NCI-H82 treated with DMSO at 0.1 percent for 48 hours (cell line): Measurements from ENCODE around the gene PAK5.

ENCODE experiments used
- DNase-seq: peaks from one replicate; lab custom pipeline; 2025; ENCODE audit not compliant: unreplicated experiment; lab: John Stamatoyannopoulos, UW

The PAK5 gene

DNA sequence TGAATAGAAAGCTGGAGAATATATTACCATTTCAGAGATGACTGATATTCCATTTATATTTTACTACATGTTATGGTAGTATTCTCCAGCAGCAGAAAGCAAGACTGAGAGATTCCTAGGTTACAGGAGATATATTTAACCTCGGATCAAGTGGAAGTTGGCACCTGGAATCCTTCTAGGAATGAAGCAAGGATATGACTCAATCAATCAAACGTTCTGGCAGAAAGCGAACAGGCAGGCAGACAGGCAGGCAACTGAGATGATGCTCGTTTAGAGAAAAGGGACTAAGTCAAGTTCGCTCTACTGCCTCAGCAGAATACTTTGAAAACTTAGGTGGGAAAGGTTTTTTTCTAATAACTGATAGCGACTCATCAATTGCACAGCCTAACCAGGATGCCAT is 46.2 kb downstream of the PAK5 start:
- DNase-seq: no peak

DNA sequence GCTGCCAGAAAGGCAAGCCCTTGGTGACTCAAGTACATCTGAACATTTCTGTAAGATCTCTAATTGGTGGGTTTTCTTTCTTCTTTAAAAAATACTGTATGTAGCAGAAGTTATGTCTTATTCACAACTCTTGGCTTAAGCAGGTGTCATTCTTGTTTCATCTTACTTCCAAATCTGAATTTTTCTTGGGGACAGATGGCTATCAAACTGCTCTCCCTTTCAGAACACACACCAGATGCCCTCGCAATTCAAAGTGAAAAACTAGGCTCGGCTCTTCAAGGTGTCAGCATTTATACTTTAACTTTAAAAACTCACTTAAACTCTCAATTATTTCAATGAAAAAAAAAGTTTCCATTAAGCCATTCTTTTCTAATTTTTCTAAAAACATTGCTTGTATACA is 49.7 kb downstream of the PAK5 start:
- DNase-seq: no peak

DNA sequence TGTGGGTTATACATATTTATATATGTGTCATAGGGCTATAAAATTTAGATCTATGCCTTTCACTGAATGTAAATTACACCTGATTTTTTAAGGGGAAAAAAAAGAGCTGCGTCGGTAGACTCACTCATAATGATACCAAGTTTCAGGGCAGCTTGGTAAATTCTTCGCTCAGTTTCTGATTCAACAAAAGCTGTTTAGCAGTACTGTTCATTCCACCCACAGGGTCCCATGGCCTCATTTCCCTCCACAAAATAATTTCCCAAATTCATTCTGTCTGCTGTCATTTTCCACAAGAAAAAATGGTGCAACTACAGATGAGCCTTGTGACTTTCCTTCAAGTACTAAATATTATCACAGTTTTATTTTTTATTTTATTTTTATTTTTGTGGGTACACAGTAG is 63.7 kb downstream of the PAK5 start:
- DNase-seq: no peak

DNA sequence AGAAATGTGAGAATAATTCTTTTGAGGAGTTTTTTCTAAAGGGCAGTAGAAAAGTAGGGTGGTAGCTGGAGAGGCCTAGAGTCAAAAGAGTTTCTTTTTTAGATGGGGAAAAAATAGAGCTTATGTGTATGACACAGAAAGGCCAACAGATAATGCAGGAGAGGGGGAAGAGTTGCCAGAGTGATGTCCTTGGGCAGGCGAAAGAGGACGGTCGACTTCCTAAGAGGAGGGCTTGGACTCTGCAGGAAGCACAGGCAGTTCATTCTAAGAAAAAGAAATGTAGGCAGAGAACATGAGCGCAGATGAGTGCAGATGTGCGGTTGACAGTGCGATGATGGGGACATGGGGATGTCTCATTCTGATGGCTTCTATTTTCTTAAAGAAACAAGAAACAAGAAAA is 68.9 kb downstream of the PAK5 start:
- no peak for DNase-seq

DNA sequence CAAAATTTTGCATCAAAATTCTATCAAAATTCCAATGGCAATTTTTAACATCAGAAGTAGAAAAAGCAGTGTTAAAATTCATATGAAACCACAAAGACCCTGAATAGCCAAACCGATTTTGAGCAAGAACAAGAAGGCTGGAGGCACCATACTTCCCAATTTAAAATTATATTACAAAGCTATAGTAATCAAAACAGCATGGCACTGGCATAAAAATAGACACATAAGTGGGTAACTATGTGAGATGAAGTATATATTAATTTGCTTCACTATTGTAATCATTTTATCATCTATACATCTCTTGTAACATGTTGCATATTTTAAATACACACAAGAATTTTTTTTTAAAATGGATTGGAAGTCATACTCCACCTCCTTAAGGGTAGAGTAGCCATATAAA is 77.4 kb downstream of the PAK5 start:
- DNase-seq: no peak

DNA sequence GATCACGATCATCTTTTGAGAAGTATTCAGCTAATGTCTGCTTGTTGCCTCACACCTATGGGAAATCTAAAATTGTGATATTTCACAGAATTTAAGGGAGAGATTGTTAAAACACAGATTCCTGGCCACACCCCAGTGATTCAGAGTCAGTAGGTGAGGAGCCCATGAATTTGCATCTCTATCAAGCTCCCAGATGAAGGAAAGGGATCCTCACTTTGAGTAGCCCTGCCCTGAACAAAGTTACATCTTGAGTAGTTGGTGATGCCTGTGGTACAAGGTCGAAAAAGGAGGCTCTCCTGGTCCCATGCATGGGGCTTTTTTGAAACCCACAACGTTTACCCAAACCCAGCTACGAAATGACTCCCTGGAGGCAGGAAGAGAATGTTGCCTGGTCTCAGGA is 79.5 kb downstream of the PAK5 start:
- DNase-seq: no peak

DNA sequence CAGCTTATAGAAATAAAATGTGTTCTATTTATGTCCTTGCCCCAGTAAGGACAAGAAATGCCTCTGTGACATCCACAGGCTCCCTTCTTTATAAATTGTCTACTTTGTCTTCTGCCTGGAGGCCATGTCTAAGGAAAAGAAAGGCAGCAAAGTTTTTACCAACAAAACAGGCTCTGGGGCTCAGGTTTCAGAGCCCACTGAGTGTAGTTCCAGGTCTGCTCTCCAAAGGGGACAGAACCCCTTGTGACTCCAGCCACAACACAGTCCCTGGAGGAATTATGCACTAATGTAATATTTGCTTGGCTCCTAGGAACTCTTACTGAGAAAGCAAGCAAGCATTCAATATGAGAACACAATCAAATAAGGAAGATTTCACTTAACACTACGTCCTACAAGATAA is 80.1 kb downstream of the PAK5 start:
- DNase-seq: no peak

DNA sequence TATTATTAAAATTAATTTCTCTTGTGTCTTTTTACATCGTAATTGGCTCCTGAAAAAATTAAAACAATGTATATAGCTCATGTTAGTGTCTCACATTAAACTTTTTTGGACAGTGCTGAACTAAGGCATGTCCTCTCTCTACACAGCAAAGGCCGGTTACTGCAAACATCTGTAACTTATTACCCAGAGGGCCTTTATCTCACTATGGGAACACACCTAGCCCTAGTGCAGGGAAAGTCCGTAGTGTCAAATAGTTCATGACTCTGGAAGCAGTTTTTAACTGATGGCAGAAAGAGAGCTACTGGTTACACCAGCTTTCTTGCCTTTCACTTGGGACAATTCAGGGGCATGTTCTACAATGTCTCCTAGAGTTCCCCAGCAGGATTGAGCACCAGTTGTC is 82.2 kb downstream of the PAK5 start:
- no peak for DNase-seq

DNA sequence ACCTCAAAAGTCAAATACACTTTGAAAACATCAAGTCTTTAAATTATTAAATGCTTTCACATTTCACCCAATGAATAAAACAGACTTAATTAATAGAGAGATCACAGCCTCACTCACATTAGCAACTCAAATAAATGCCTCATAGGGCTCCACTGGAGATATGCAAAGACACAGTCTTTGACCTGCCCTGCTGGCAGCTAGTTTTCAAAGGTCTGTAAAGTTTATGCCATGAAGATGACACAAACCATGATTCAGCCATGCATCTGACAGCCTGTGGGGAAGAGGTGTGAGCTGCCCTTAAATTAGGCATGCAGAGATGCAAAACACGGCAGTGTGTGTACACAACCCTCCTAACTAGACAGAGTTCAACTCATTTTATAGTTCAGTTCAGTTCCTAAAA is 83.6 kb downstream of the PAK5 start:
- DNase-seq: no peak

DNA sequence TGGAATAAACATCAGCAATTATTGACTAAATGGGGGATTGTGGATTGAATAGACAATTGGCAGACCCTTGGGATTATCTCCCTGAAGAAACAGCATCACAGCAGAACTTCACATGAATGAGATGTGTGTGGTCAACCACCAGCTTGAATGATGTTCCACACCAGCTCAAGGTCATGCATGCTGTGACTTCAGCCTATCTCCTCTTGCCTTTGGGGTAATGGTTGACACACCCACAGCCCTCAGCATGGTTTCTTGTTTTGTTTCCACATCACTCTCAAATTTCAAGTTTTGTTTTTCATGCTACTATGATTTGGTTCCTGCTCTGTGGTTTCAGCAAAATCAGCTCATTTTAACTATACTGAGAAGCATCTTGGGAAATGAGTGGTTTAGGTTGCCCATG is 94.3 kb downstream of the PAK5 start:
- DNase-seq: no peak

DNA sequence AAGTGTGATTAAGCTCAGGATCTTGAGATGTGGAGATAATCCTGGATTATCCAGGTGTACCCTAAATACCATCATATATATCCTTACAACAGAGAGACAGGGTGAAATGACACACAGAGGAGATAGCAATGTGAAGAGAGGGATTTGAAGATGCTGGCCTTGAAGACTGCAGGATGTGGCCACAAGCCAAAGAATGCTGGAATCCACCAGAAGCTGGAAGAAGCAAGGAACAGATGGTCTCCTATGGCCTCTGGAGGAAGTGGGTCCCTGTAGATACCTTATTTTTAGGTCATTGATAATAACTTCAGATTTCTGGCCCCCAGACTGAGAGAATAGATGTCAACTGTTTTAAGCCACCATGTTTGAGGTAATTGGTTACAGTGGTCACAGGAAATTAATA is 95.0 kb downstream of the PAK5 start:
- DNase-seq: no peak

DNA sequence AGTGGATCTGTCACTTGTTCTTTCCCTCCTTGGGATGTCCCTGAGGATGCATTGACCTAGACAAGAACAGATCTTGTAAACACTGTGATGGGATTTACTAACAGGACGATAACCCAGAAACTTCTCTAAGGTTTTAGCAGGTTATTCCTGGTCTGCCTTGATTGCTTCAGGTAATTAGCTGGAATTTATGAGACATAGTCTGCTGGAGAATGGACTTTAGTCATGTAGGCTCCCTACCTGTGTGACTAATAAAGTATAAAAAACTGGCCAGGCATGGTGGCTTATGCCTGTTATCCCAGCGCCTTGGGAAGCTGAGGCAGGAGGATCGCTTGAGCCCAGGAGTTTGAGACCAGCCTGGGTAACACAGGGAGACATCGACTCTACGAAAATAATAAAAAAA is 96.1 kb downstream of the PAK5 start:
- DNase-seq: no peak

DNA sequence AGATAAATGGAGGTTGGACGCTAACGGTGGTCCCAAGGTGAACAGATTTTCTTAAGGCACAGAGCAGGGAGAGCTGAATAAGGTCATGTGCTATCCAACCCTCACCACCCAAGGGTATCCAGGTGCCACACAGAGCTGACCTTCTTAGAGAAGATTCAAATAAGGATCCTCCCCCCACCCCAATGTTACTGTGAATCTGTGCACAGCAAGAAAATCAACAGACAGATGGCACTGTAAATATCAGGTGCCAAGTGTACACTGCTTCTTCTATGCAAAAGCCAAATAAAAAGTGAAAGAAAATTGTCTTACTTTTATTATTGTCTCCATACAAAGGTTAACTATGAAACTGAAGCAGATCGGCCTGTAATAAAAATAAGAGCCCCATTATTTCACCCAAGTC is 96.9 kb downstream of the PAK5 start:
- no peak for DNase-seq

DNA sequence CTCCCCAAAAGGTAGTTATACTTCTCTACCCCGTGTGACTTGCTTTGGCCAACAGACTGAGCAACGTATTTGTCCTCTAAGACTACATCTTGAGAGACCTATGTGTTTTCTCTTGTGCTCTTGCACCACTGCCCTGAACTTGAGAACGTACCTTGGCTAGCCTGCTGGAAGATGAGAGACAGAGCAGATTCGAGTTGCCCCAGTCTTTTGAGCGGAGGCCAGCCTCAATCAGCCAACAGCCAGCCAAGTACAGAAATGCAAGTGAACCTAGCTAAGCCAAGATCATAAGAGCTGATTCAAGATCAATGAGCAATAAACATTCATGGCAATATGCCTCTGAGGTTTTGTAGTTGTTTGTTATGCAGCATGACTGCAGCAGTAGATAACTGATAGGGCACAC is 98.4 kb downstream of the PAK5 start:
- DNase-seq: no peak

DNA sequence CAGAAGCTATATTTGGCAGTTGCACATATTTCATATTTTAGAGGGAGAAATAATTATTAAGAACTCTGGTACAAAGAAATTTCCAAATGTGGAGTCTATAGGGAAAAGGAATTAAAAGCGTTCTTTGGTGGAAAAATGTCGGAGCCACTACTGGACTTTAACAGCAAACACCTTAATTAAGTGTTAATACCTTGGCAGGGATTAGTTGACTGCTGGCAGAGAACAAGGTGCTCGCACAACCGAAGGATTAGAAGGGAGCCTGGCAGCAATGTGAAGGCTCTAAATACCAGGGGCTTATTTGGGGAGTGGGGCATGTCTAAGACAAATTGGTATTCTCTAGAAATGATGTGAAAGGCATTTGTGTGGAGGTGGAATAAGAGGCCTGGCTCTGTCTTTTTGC is 98.9 kb downstream of the PAK5 start:
- no peak for DNase-seq

DNA sequence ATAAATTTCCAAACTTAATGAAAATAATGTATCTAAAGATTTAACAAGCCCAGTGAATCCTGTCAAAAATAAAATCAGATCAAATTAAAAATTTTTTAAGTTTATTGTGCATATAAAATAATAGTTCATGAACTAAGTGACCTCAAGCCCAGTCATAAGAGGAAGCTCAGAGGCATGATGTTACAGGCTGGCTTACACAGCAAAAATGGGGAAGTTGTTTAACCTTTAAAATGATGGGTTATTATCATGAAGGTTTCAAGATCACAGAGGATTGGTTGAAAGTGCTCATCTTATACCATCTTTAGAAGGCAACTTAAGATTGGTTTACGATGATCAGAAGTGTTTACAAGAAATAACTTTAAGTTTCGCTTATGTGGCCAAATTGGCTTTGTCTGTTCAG is 102.5 kb downstream of the PAK5 start:
- no peak for DNase-seq

DNA sequence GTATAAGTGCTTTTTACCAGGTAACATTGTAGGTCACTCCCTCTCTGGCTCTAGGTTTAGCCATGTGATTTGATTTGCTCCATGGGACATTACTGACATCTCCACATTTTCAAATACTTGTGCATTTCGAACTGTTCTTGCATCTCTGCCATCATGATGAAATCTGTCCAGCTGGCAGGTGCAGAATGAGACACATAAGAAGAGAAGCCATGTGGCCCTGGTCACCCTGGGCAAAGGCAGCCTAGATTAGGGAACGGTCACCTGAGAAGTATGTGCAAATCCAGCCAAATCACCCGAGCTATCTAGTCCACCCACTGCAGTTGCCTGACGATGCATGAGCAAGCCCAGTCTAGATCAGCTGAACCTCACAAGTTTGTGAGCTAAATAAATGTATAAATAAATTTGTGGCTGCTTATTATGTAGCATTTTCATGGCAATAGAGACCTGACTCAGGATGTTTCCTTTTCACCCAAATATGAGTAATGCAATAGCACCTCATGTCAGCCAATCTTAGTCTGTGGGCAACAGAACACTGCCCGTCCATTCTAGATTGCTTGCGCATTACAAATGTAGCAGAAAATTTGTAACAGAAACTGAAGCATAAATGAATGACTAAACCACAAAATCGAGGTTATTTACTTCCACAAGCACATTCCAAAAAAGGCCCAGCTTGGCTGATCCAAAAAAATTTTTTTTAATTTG is 115.2 kb downstream of the PAK5 start:
- DNase-seq: no peak

DNA sequence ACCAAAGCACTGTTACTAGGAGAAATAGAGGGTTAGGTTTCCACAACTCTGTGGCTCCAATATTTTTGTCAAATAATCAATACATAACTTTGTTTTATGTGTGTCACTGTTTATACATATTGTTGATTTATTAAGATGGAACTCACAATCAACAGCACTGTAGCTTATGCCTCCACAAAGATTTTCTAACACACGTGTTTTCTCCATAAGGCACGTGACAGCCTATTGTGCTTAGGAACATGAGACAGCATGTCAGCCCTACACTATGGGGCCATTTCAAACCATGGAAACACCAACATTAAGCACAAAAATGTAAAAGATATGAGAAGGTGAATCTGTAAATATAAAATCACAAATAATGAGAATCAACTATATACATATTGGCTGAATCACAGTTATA is 127.0 kb downstream of the PAK5 start:
- no peak for DNase-seq

DNA sequence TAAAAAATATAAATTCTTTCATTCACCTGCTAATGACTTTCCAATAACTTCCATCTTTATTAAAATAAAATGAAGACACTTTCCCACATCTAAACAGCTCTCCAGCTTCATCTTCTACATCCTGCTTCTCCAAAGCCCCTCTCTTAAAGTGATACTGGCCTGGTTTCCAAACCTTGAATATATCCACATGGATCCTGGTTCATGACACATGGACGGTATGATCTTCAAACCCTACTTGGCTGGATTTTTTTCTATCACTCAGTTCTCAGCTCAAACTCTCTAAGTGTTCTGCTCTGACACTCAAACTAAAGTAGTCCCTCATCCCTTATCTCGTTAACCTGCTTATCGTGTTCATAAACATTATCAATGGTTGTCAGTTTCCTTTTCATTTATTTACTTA is 128.2 kb downstream of the PAK5 start:
- DNase-seq: no peak

DNA sequence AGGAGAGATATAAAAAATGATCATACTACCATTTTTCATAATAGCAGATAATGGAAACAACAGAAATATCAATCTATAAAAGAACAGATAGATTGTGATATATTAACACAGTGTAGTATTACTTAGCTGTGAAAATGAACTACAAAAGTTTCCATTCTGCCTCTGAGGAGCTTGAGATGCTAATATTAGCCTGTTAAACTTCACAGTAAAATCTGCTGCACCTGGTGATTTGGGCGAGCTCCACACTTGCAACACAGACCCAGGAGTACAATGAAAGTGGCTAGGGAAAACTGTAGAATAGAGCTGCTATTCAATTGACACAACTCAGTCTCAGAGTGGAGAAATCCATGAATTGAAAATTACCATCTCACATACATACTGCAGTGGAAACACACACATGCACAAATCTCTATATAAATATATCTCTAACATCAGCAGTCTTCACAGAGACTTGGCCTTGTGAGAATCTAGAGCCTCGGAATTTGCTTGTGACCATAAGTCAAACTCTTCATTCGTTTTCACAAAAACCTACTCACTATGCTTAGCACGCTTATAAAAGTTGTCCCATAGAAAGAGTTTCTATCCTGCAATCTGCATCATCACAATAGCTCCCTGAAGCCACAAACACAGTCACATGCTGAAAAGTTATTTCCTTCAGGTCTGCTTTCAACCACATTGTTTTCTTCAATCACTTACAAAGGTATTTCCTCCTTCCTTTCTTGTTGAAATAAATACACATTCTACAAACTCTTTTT is 133.0 kb downstream of the PAK5 start:
- no peak for DNase-seq

DNA sequence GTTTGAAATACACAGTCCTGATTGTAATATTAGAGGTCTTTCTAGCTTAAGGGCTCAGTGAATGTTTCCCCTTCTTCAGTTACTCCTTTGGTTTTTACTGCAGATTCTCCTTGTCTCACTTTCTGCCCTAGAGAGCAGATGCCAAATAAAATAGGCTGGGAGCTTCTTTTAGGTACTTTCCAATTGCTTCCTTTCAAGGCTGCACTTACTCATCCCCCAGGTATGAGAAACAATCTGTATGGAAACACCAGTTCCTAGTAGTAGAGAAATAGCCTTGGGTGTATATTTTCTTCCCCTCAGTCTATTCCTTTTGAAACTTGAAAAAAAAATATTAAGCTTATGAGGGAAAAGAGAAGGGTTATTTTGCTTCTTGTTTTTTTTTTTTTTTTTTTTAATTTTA is 139.7 kb downstream of the PAK5 start:
- DNase-seq: no peak

DNA sequence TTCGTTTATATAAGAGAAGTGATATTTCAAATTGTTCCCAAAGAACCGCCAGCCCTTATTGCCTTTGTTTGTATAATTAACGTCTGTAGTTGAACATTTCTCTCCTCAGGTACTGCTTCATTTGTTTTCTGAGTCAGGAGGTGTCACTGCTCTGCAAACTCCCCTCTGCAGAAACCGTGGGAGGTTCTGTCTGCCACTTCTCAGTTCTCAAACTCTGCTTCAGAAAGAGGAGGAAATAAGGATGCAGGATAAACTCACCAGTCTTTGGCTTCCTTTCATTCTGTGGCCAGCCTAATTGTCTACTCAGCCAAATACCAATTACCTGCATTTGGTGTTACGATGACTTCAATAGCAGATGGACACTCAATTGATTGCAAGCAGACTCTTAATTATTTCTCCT is 149.8 kb downstream of the PAK5 start:
- no peak for DNase-seq

DNA sequence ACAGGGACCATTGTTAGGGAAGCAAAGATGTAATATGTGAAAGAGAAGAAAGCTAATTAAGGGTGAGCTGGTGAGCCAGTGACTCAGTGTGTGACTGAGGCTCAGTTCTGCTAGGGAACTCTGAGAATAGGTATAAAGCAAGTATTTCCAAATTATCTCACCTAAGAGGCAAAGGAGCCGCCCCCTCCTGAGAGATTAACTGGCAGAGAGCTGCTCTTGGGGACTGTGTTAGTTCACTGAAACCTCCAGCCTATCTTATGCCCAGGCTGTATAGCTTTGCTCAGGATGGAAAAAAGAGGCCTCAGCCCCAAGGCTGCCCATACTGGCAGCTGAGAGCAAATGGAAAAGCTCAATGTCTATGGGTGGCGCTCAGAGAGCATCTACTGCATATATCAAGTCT is 152.0 kb downstream of the PAK5 start:
- DNase-seq: no peak
